Vagina (tissue), 2 donors: ENCODE data around the gene DHX57.

Source experiments
- CTCF ChIP-seq, 3 experiments: fragments of 450-650 bp in 2 of 3; fragments of 200-600 bp in 1 of 3; sonication (generic) in 1 of 3; IDR thresholded peaks; one replicate each; pipeline ENCODE4 v1.5.1; 2017 to 2019; ENCODE audit warnings: antibody characterized with exemption in 3 of 3, mild to moderate bottlenecking in 2 of 3, moderate library complexity in 2 of 3
- POLR2AphosphoS5 ChIP-seq, 2 donors: sonication (generic); formaldehyde crosslinking; IDR thresholded peaks; one replicate each; pipeline ENCODE4 v1.9.0; 2017; ENCODE audit warnings: antibody characterized with exemption in 2 of 2, mild to moderate bottlenecking in 2 of 2, low read depth in 1 of 2; ENCODE audit not compliant: insufficient read depth in 1 of 2

- no peak for TF ChIP-seq CTCF (IDR thresholded peaks at IDR 0.05)
- no peak for TF ChIP-seq POLR2AphosphoS5 (IDR thresholded peaks at IDR 0.05; ENCODE audit: insufficient read depth in 1 of 2, low read depth in 1 of 2)
Measured at GRCh38 chr2:38778687-38779082, 97.0 kb downstream of the DHX57 start.
